HG03060 (cell line): Measurements from ENCODE around the gene B9D1.
"Not testable (repeated sequence)": the region's sequence is repeated elsewhere in the genome, so short reads cannot be mapped to it uniquely, and the experiment has no call there.

Experiments
- ATAC-seq: cut with Tn5 transposase; IDR thresholded peaks from one replicate; pipeline ENCODE4 v1.9.1; 2021; ENCODE audit warnings: low read depth, moderate number of reproducible peaks; ENCODE audit not compliant: unreplicated experiment

Gene B9D1

GRCh38 chr17:19361326-19361725, 1.2 kb downstream of the B9D1 start:
- ATAC-seq, result no peak

- no peak for ATAC-seq
Measured at GRCh38 chr17:19360772-19361171, 1.8 kb downstream of the B9D1 start.

GRCh38 chr17:19359856-19360255, 2.7 kb downstream of the B9D1 start:
- no peak for ATAC-seq

DNA sequence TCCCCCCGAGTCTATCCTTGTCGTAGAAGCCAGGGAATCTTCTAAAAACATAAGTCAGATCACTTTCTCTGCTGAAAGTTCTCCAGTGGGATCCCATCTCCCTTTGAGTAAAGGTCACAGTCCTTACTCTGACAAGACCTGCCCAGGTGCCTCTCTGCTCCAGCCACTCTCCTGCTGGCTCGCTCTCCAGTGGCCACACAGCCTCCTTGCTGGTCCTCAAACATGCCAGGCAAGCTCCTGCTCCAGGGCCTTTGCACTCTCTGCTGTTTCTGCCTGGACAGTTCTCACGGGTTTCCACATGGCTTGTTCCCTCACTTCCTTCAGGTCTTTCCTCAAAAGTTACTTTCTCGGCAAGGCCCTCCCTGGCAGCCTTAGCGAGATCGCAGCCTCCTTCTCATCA, 3.4 kb downstream of the B9D1 start:
- ATAC-seq, result no peak

- no peak for ATAC-seq
Measured at GRCh38 chr17:19357761-19358160, 4.8 kb downstream of the B9D1 start.

DNA sequence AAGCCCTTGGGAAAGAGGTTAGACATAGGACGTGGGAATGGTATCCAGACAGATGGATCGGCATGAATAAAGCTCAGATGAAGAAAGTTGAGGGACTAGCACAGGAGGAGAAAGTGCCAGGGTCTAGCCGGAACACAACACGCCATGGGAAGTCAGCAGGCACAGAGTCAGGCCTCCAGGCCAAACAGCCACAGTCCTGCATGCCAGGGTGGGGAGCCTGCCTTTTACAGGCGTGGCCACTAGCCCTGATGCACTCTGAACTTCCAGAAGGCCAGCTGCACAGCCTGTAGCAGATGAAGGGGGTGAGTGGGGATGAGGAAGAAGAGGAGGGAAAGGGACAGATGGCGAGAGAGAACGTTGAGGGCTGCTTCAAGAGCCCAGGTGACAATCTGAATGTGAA, 5.2 kb downstream of the B9D1 start:
- no peak for ATAC-seq

- ATAC-seq, result no peak
Measured at GRCh38 chr17:19354748-19355147, 7.8 kb downstream of the B9D1 start.

DNA sequence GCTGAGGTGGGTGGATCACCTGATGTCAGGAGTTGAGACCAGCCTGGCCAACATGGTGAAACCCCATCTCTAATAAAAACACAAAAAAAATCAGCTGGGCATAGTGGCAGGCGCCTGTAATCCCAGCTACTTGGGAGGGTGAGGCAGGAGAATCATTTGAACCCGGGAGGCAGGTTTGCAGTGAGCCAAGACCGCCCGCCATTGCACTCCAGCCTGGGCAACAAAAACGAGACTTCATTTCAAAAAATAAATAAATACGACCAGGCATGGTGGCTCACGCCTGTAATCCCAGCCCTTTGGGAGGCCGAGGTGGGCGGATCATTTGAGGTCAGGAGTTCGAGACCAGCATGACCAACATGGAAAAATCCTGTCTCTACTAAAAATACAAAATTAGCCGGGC, 9.1 kb downstream of the B9D1 start:
- ATAC-seq, result not testable (repeated sequence)

DNA sequence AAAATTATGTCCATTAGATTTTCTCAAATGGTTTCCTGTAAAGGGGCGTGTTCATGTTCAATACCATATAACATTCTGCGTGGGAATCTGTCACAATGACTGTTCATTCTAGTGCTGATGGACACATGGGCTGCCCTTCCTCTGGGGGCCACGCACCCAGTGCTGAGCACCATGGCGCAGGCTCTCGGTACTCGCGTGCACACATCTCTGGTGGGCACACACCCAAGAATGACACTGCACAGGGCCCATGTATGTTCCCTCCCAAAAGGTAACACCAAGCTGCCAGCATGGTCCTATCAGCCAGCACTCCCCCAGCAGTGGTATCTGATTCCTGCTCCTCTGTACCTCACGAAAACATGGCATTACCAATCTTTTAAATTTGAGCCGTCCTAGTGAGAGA, 13.7 kb downstream of the B9D1 start:
- no peak for ATAC-seq

DNA sequence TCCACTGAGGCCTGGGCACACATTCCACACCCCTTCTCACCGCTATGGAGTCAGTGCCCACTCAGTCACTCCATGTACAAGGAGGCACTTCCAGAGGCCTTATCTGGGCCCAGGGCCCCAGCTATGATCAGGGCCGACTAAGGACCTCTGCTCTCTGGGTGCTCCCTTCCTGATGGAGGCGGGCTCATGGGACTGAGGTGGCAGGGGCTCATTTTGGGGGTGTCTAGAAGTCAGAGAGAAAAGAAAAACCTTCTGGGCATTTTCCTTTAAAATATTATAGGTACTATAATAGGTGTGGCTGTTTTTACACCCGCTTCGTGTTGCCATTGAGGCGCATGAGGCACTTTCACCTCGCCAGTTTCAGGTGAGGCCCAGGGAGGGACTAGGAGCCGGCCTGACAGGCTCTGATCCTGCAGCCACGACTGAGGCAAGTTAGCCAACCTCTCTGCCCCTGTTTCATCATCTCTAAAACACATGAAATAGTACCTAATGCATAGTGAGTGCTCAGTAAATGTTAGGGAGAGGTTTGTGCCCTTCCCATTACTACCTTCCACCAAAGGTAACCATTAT, 14.4 kb downstream of the B9D1 start:
- no peak for ATAC-seq

DNA sequence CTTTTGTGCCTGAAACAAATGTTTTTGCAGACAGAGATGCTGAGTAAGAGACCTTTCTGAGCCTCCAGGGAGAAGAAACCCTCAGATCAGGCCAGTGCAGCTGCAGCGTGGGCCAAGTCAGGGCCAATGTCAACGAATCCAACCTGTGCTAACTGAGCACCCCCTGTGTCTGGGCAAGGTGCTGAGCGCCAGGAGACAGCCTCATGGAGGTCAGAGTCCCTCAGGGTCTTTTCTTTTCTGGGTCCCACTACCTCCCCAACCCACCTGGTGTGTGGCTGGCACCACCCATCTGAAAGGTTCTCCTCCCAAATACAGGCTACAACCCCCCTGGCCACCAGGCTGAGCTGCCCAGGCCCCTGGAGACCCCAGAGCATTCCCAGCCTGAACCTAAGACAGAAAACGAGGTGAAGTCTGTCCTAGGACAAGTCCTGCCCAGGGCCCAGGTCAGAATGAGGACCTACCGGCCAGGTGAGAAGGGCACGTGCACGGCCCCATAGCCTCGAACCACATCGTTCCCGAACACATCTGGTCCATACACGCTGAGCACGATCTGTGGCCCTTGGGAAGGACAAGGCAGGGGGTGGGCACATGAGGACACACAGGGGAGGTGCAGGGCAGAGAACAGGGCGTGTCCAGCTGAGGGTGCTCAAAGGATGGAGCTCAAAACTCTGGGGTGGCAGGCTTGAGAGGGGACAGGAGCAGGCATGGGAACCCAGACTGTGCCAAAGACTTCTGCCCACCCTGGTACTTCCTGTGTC, 15.0 kb downstream of the B9D1 start:
- no peak for ATAC-seq

DNA sequence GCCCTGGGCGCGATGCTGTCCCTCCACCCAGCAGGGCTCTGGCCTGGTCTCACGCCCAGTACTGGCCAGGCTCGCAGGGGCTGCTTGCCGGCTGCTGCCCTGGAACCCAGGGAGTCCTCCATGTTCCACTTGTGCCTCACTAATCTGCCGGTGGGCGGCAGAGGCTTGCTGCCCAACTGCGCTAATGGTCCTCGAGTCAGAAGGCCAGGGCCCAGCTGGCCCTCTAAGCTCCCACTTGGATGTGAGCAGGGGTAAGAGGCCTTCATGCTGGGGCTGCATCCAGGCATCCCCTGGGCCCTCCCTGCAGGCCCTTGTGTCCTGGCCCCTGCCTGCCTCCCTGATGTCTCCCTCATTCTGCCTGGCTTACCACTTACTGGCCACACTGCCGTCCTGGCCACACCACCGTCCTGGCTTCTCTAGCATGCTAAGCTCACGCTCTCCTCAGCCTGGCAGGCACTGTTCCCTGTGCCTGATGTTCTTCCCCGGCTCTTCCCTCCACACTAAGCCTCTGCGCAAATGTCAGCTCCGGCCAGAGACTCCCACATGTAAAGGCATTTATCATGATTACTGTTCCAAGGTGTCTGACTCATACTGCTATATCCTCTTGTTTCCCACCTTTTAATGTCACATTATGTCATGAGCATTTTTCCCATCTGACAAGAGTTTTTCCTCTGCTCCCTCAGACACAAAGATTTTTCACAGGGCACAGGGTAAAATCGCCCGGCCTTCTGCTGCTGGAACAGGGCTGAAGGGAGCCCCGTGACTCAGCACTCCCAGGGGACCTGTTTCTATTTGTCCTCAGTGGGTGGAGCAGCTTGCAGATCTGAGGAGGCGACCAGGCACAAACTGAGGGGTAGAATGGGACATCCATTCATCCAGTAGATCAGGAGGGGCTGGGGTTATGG, 15.9 kb downstream of the B9D1 start:
- no peak for ATAC-seq

GRCh38 chr17:19345486-19346350, 16.8 kb downstream of the B9D1 start:
- ATAC-seq, result no peak

DNA sequence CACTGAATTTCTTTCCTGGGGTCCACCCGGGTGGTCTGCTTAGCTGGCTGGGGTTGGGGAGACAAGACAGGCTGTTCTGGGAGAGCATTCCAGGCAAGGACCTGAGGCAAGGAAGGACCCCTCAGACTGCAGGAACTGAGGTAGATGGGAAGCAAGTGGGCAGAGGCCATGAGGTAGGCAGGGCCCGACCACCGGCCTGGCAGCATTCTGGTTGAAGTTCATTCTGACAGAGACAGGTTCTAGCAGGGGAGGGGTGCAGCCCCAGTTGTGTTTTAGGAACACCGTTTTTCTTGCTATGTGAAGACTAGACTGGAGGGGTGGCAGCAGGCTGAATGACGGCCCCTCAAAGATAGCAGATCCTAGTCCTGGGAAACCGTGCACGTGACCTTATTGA, 17.5 kb downstream of the B9D1 start:
- no peak for ATAC-seq

GRCh38 chr17:19344311-19345066, 18.0 kb downstream of the B9D1 start:
- ATAC-seq, result no peak

DNA sequence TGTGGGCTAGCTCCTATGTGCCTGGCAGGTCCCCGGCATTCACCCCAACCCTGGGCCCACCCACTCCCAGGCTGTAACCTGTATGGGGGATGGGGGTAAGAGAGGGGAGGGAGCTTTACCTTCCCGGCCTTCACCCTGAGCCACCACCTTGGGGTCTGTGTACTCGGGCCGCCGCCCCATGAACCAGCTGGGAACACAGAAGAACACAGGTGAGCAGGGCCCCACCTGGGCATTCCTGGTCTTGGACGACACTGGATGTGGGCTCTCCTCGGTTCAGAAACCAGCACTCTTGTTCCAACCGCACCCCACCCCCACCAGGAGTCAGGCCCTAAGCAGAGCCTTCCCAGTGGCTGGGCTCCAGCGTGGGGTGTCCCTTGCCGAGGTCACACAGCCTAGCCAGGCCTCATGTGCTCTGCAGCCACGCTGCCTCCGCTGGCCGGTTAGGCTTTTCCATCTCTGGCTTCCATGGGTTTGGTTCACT, 18.8 kb downstream of the B9D1 start:
- no peak for ATAC-seq

DNA sequence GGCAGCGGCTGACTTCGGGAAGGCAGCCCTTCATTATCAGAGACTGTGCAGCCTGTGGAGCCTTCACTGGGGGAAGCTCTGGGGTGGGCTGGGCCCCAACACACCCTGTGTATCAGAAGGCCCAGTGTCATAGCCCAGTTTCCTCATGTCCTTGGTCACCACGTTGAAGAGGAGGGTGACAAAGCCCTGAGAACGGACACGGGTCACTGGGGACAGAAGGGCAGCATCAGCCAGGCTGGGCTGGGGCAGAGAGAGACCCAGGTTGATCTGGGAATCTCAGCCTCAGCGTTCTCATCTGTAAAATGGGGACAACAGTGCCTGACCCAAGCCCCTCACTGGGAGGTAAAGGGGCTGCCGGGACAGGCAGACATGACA, 19.3 kb downstream of the B9D1 start:
- ATAC-seq, result no peak

GRCh38 chr17:19342611-19343255, 19.8 kb downstream of the B9D1 start:
- no peak for ATAC-seq
